AML-193 (cell line): Measurements from ENCODE around the gene SUPT5H.

ENCODE experiments used
- DNase-seq, 2 experiments: peaks; one replicate each; lab custom pipeline; 2025; lab: John Stamatoyannopoulos, UW

The SUPT5H gene

DNA sequence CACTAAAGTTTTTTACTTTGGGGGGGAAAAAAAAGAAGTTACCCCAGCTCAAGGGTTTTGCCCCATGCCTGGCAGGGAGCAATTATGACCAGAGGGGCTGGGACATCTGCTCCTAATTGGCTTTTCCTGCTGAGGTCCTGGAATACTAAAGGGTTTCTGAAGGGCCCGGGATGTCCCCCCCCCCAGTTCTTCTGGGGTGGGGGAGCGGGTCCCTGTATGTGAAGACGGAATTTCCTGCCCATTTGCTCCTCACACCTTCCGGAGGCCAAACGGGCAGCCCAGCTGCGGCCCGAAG, 52.3 kb downstream of the SUPT5H start:
- no peak for DNase-seq

DNA sequence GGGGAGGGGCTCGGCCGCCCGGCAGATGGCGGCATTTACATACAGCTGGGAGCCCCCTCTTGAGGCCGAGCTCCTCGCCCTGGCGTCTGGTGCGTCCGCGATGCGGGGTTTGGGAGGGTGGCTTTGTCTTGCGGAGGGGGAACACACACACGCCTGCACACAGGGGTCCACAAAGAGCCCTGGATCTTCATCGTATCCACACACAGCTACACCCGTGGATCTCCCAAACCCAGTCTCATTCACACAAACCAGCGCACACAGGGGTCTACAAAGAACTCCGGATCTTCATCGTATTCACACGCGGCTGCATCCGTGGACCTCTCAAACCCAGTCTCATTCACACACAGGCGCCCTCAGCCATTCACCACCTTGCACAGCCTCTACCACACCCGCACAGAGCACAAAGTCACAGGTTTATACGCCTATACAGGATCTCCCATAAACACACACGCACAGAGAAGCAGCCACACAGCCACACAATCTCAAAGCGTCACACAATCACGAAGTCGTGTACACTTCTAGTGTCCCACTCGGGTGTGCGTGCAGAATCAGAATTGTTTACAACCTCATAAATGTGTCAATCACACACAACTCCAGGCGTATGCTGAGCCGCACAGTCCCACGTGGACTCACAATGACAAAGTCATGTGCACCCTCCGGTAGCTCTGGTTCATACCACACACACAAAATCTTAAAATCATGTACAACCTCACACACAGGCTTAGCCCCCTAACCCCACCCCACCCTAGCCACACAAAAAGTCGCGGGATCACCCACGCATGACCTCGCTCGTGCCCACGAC, 52.8 kb downstream of the SUPT5H start:
- peak in 1 of 2 experiments; percentile 1 for DNase-seq

DNA sequence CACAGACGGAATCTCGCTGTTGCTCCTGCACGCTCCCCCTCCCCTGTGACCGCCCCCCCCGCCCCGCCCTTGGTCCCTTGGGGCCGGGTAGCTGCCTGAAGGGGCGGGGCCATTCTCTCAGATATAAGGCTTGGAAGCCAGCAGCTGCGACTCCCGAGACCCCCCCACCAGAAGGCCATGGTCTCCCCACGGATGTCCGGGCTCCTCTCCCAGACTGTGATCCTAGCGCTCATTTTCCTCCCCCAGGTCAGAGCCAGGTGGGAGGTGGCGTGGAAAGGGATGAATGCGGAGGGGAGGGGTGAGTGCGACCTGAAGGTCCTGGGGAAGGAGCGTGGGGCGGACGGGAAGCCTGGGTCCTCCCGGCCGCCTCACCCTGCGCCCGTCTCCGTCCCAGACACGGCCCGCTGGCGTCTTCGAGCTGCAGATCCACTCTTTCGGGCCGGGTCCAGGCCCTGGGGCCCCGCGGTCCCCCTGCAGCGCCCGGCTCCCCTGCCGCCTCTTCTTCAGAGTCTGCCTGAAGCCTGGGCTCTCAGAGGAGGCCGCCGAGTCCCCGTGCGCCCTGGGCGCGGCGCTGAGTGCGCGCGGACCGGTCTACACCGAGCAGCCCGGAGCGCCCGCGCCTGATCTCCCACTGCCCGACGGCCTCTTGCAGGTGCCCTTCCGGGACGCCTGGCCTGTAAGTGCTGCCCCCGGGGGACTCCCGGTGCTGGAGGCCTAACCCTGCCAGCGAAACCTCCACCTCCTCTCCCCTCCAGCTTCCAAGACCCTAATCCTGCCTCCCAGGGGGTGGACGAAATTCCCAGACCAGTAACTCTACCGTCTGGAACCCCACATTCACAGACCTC, 53.6 kb downstream of the SUPT5H start, which contains the start of gene DLL3:
Gene DLL3 (plus strand): TSS at position 150 of the 845 bp plus-strand sequence. CDS start 28 bp downstream, at position 178.
- no peak for DNase-seq

DNA sequence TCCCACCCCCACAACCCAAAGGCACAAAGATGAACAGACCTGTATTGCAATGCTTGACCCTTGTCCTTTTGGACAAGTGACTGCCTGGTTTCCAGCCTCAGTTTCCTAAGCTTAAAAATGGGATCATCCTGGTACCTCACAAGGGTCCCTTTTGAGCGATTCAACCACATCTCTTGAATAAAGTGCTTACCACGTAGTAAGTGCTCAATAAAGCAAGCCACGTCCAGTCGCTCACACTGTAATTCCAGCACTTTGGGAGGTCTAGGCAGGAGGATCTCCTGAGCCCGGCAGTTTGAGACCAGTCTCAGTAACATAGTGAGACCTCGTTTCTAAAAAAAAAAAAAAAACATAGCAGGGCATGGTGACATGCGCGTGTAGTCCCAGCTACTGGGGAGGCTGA, 54.5 kb downstream of the SUPT5H start:
- no peak for DNase-seq

DNA sequence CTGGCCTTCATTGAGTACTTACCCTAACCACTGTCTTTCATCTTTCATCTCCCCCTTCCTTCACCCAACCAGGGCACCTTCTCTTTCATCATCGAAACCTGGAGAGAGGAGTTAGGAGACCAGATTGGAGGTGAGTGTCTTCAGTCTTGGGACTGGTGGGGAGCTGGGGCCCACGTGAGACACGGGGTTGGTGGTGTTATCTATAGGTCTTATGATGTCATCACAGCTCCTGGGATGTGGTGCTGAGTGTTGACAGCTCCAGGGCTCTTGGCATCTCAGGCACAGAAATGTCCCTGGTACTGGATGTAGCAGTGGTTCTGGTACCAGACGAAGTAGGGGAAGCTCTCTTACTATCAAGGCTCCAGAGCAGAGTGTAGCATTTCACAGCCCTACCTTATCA, 55.2 kb downstream of the SUPT5H start:
- DNase-seq, result no peak

DNA sequence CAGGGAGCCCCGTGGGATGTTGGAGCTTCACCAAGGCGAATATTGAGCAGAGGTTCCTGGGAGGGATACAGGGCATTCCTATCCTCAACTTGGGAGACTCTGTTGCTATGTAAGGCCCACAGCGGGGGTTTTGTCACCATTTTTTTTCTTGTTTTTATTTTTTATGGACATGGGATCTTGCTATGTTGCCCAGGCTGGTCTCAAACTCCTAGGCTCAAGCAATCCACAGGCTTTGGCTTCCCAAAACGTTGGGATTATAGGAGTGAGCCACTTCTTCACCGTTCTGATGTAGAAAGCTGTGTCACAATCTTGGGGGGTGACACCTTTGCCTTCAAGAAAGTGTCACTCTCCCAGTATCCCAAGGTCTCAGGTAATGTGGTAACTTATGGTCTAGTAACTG, 56.0 kb downstream of the SUPT5H start:
- no peak for DNase-seq

DNA sequence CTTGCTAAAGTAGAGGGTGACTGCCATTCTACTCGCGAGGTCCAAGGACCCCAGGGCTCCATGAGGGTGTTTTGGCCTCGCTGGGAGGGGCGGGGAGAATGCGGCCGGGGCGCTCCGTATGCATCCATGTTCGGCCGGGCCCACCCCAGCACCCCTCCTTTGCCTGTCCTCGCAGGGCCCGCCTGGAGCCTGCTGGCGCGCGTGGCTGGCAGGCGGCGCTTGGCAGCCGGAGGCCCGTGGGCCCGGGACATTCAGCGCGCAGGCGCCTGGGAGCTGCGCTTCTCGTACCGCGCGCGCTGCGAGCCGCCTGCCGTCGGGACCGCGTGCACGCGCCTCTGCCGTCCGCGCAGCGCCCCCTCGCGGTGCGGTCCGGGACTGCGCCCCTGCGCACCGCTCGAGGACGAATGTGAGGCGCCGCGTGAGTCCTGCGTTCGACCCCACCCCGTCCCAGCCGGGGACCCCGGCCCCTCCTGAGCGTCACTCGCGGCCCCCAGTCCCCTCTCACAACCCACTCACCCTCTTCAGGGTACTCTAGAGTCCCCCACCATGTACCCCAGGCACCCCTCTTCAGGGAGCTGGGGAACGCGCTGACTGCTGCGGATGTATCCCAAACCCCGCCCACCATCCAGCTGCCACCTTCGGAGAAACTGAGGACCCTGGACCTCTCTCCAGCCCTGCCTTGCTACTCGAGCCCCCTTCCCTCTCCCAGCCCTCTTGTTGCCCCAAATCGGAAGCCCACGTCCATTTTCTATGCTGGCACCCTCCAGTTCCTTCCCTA, 57.4 kb downstream of the SUPT5H start:
- no peak for DNase-seq

DNA sequence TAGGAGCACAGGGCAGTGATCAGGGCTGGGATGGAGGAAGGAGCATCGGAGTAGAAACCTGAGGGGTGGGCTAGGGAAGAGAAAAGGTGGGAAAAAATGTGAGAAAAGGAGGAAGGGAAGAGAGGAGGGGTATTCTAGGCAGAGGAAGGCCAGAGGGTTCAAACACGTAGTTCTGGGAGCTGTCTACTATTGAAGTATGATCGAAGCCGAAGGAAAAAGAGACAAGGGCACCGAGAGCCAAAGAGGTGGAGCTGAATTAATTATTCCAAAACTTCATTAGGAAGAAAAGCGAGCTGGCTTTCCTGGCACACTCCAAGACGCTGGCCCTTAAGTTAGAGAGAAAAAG, 61.2 kb downstream of the SUPT5H start:
- no peak for DNase-seq

DNA sequence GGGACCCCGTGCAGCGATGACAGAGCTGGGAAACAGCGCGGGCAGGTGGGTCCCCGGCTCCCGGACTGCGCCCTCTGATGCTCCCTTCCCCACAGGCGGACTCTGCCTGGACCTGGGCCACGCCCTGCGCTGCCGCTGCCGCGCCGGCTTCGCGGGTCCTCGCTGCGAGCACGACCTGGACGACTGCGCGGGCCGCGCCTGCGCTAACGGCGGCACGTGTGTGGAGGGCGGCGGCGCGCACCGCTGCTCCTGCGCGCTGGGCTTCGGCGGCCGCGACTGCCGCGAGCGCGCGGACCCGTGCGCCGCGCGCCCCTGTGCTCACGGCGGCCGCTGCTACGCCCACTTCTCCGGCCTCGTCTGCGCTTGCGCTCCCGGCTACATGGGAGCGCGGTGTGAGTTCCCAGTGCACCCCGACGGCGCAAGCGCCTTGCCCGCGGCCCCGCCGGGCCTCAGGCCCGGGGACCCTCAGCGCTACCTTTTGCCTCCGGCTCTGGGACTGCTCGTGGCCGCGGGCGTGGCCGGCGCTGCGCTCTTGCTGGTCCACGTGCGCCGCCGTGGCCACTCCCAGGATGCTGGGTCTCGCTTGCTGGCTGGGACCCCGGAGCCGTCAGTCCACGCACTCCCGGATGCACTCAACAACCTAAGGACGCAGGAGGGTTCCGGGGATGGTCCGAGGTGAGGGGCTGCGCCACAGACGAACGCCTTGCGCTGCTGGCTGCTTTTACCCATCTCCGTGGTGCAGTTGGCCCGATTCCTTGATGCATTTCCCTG, 61.7 kb downstream of the SUPT5H start:
- no peak for DNase-seq

DNA sequence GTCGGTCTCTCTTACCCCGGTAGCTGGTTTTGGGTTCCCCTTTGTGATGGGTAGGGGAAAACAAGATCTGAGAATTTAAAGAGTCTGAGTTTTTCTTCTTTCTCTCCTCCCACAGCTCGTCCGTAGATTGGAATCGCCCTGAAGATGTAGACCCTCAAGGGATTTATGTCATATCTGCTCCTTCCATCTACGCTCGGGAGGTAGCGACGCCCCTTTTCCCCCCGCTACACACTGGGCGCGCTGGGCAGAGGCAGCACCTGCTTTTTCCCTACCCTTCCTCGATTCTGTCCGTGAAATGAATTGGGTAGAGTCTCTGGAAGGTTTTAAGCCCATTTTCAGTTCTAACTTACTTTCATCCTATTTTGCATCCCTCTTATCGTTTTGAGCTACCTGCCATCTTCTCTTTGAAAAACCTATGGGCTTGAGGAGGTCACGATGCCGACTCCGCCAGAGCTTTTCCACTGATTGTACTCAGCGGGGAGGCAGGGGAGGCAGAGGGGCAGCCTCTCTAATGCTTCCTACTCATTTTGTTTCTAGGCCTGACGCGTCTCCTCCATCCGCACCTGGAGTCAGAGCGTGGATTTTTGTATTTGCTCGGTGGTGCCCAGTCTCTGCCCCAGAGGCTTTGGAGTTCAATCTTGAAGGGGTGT, 62.5 kb downstream of the SUPT5H start:
- no peak for DNase-seq

DNA sequence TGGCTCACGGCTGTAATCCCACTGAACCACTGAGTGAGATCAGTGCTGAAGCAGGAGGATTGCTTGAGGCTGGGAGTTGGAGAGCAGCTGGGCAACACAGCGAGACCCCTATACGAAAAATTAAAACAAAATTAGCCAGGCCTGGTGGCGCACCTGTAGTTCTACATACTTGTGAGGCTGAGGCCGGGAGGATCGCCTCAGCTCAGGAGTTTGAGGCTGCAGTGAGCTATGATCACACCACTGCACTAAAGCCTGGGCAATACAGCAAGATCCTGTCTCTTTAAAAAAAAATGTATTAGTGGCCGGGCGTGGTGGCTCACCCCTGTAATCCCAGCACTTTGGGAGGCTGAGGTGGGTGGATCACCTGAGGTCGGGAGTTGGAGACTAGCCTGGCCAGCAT, 63.2 kb downstream of the SUPT5H start:
- no peak for DNase-seq

DNA sequence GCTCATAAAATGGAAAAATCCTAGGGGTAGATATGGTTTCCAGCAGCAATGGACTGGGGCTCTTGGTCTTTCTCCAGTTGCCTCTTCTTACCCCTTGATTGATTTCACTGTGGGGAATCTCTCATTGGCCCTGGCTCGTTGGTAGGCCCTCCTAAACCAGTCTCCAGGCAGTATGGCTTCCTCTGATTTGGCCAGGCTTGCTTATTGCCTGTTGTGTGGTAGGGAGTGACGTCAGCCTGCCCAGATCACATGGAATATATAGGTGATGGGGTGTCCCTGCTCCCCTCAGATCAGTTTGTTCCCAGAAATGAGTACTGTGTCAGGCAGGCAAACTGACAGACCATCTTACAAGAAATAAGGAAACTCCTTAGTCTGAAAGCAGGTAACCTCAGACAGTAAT, 63.9 kb downstream of the SUPT5H start:
- DNase-seq, result no peak

DNA sequence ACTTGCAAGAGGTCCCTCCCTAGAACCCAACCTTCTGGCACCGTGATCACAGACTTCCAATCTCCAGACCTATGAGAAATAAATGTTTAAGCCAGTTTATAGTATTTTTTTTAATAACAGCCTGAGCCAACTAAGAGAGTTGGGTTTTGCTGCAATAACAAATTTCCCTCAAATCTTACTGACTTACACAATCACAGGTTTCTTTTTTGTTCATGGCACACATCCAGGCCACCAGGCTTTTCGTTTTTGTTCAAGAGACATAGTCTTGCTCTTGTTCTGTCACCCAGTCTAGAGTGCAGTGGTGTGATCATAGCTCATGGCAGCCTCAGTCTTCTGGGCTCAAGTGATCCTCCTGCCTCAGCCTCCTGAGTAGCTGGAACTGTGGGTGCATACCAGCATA, 67.6 kb downstream of the SUPT5H start:
- DNase-seq, result no peak

DNA sequence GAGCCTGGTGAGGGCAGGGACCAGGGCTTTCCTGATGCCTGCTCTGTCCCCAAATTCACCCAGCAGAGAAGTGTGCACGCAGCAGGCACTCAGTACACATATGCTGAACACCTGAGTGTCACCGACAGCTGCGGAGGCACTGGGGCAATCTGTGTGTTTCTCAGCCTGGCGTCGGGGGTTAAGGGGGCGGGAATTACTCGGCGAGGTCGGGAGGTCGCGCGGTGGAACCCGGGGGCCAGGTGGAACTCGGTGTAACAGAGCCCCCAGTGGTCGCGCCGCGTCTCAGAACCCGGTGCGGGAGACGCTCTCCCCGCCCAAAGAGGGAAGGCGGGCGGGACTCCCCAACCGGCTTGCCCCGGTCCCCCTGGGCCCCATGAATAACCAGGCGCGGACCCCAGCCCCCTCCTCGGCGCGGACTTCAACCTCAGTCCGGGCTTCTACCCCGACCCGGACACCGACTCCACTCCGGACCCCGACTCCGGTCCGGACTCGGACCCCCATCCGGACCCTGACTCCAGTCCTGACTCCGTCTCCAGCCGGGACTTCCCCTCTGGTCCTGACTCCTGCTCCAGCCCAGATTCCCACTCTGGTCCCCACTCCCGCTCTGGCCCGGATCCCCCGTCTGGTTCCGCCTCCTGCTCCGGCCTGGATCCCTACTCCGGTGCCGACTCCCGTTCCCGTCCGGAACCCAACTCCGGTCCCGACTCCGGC, 69.6 kb downstream of the SUPT5H start, which contains the start of gene SELENOV:
Gene SELENOV (plus strand): TSS at position 300 of the 711 bp plus-strand sequence. CDS start 74 bp downstream, at position 374.
- DNase-seq, result no peak

DNA sequence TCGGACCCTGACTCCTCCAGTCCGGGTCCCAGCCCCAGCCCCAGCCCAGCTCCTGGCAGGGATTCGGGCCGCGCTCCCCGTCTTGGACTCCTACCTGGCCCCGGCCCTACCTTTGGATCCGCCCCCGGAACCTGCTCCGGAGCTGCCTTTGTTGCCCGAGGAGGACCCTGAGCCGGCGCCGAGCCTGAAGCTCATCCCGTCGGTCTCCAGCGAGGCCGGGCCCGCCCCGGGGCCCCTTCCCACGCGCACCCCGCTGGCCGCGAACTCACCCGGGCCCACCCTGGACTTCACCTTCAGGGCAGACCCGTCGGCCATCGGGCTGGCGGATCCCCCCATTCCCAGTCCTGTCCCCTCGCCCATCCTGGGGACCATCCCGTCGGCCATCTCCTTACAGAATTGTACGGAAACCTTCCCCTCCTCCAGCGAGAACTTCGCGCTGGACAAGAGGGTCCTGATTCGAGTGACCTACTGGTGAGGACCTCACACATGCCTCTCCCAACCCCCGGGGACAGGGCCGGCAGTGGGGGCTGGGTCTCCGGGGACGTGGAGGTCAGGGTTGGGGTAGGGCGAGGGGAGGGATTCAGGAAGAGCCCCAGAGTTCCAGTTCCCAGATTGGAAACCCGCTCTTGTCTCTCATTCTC, 70.3 kb downstream of the SUPT5H start:
- DNase-seq, result no peak

DNA sequence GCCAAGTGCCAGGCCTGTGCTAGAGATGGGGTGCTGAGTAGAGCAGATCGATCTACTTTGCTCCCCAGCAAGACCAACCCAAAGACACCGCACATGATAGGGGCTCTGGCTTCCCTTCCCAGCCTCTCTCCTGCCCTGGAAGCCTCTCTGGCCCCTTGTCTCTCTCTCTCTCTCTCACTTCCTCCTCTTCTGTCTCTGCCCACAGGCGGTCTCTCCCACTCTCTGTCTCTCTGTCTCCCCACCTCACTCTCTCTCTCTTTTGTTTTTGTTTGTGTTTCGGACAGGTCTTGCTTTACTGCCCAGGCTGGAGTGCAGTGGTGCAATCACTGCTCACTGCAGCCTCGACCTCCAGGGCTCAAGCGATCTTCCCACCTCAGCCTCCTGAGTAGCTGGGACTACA, 70.9 kb downstream of the SUPT5H start:
- DNase-seq, result no peak

DNA sequence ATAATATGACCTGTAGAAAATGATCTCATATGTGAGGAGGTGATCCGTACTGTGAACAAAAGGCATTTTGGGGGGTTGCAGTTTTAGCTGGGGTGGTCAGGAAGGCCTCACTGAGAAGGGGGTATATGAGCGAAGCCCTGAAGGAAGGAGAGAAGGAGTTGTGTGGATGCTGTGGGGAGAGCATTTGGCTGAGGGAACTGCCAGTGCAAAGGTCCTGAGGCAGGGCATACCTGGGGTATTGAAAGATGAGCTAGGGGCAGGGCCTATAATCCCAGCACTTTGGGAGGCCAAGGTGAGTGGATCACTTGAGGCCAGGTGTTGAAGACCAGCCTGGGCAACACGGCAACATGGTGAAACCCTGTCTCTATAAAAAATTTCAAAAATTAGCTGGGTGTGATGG, 72.0 kb downstream of the SUPT5H start:
- DNase-seq, result no peak

DNA sequence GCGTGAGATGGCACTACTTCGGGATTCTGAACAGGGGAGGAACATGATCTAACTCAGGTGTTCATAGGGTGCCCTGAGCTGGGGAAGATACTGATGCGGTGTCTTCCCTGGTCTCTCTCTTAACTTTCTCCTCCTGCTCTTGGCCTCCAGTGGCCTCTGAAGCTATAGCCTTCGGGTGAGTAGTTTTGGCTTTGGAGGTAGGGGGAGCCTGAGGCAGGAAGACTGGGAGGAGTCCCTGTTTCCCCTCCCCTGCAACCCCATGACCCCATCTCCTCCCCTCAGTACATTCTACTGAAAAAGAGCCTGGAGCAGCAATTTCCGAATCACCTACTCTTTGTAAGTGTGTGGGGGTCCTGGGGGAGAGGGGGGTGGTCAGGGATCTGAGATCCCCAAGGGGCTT, 73.1 kb downstream of the SUPT5H start:
- no peak for DNase-seq

DNA sequence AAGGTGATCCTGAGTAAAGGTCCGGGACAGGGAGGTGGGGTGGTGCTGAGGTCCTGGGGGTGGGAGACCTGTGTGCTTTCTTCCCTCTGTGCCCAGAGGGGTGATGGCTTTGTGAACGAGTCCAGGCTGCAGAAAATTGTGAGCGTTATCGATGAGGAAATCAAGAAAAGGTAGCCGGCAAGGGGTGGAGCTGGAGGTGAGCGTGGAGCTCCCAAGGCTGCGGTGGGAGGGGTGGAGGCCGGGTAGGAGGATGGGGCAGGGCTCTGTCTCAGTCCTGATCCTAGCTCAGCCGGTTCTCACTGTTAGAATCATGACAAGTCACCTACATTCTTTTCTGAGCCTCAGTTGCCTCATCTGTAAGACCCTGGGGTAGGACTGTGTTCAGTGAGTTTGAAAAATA, 73.6 kb downstream of the SUPT5H start:
- no peak for DNase-seq
